IMR-90 (cell line): Measurements from ENCODE around the gene HDC. TPM values are rescaled to one million over a fixed set of nuclear protein-coding genes. Genes with fewer than 3 reads are reported as not detected.

ENCODE experiments used
- ATAC-seq: fragments of 200-7000 bp; cut with Tn5 transposase; 2 replicates; pipeline ENCODE4 v1.9.1; 2020; ENCODE audit warnings: low read depth, mild to moderate bottlenecking, moderate library complexity
- BruUV-seq: library from RNA; stranded (reverse); fragments of 400-500 nt; replicated peaks from 2 replicates; lab custom pipeline; 2021; lab: Mats Ljungman, UMichigan
- CTCF ChIA-PET: fragments of 300-600 bp; formaldehyde crosslinking; extraction: SDS; loops from one replicate; lab custom pipeline; 2021; ENCODE audit warnings: antibody characterized with exemption; lab: Yijun Ruan, JAX
- POLR2A ChIA-PET: fragments of 300-600 bp; sonication (Branson Sonifier 250); formaldehyde crosslinking; loops from one replicate; lab custom pipeline; 2022; ENCODE audit warnings: antibody characterized with exemption; ENCODE audit not compliant: unreplicated experiment; lab: Charles Lee
- DNase-seq: peaks from one replicate; pipeline ENCODE4 v3.0.0; 2013
- H2AFZ ChIP-seq: replicated peaks from 2 replicates; pipeline ENCODE3; 2013; ENCODE audit warnings: low read length, mild to moderate bottlenecking; ENCODE audit not compliant: poor library complexity
- H2AK5ac ChIP-seq: 2 replicates; pipeline ENCODE4 v1.6.1; 2013; ENCODE audit warnings: low read depth, low read length, inconsistent platforms
- H2AK9ac ChIP-seq: replicated peaks from 2 replicates; pipeline ENCODE3; 2013; ENCODE audit warnings: mild to moderate bottlenecking, low read depth, low read length, moderate library complexity; ENCODE audit not compliant: poor library complexity
- H2BK120ac ChIP-seq: 2 replicates; pipeline ENCODE4 v1.6.1; 2013; ENCODE audit warnings: low read depth, low read length, inconsistent platforms
- H2BK15ac ChIP-seq: 3 replicates; pipeline ENCODE4 v1.6.1; 2013; ENCODE audit warnings: low read depth, low read length, inconsistent platforms
- H2BK20ac ChIP-seq: 2 replicates; pipeline ENCODE4 v1.6.1; 2013; ENCODE audit warnings: low read depth, mild to moderate bottlenecking, inconsistent platforms, low read length, moderate library complexity
- H2BK5ac ChIP-seq: 2 replicates; pipeline ENCODE4 v1.6.1; 2013; ENCODE audit warnings: mild to moderate bottlenecking, low read depth, low read length, inconsistent platforms; ENCODE audit not compliant: poor library complexity, severe bottlenecking
- H3K14ac ChIP-seq: replicated peaks from 2 replicates; pipeline ENCODE4 v1.6.1; 2013; ENCODE audit warnings: low read depth, low read length, inconsistent platforms
- H3K18ac ChIP-seq: 2 replicates; pipeline ENCODE4 v1.6.1; 2013; ENCODE audit warnings: low read depth, low read length, control low read depth
- H3K23ac ChIP-seq: 2 replicates; pipeline ENCODE4 v1.6.1; 2013; ENCODE audit warnings: low read depth, low read length, inconsistent platforms
- H3K27ac ChIP-seq: 2 replicates; pipeline ENCODE4 v1.5.1; 2013; ENCODE audit warnings: mild to moderate bottlenecking, control low read depth, low read length; ENCODE audit not compliant: insufficient read depth
- H3K27me3 ChIP-seq: 2 replicates; pipeline ENCODE4 v1.6.1; 2013; ENCODE audit warnings: low read length; ENCODE audit not compliant: control insufficient read depth, insufficient read depth
- H3K36me3 ChIP-seq: 2 replicates; pipeline ENCODE4 v1.6.1; 2013; ENCODE audit warnings: low read length, mixed read lengths; ENCODE audit not compliant: control insufficient read depth, insufficient read depth
- H3K4ac ChIP-seq: 2 replicates; pipeline ENCODE4 v1.6.1; 2013; ENCODE audit warnings: low read depth, low read length, inconsistent platforms
- H3K4me1 ChIP-seq: 2 replicates; pipeline ENCODE4 v1.6.1; 2013; ENCODE audit warnings: low read length, mixed read lengths; ENCODE audit not compliant: control insufficient read depth, insufficient read depth
- H3K4me2 ChIP-seq: 2 replicates; pipeline ENCODE4 v1.6.1; 2013; ENCODE audit warnings: low read depth, mild to moderate bottlenecking, control low read depth, low read length, moderate library complexity
- H3K4me3 ChIP-seq: 2 replicates; pipeline ENCODE4 v1.5.1; 2013; ENCODE audit warnings: low read depth, mild to moderate bottlenecking, control low read depth, low read length, moderate library complexity; ENCODE audit not compliant: insufficient read depth
- H3K56ac ChIP-seq: 2 replicates; pipeline ENCODE4 v1.6.1; 2013; ENCODE audit warnings: low read length, inconsistent platforms; ENCODE audit not compliant: insufficient read depth; ENCODE audit errors: extremely low read depth
- H3K79me1 ChIP-seq, 2 experiments: 2 replicates each; pipeline ENCODE4 v1.6.1; 2013; ENCODE audit warnings: low read length in 2 of 2, inconsistent platforms in 1 of 2, low read depth in 1 of 2
- H3K9ac ChIP-seq: 2 replicates; pipeline ENCODE4 v1.6.1; 2013; ENCODE audit warnings: low read depth, low read length, control low read depth
- H3K9me1 ChIP-seq: 2 replicates; pipeline ENCODE4 v1.6.1; 2013; ENCODE audit warnings: low read length, inconsistent platforms; ENCODE audit not compliant: insufficient read depth
- H3K9me3 ChIP-seq: 2 replicates; pipeline ENCODE4 v1.6.1; 2013; ENCODE audit warnings: low read length; ENCODE audit not compliant: control insufficient read depth, insufficient read depth
- H4K20me1 ChIP-seq: 2 replicates; pipeline ENCODE4 v1.6.1; 2013; ENCODE audit warnings: low read length, inconsistent platforms; ENCODE audit not compliant: insufficient read depth
- H4K5ac ChIP-seq: 2 replicates; pipeline ENCODE4 v1.6.1; 2013; ENCODE audit warnings: mild to moderate bottlenecking, low read depth, low read length, control low read depth
- H4K8ac ChIP-seq, 2 experiments: 2 replicates each; pipeline ENCODE4 v1.6.1; 2013; ENCODE audit warnings: low read depth in 2 of 2, low read length in 2 of 2, control low read depth in 1 of 2, inconsistent platforms in 1 of 2
- H4K91ac ChIP-seq: 2 replicates; pipeline ENCODE4 v1.6.1; 2013; ENCODE audit warnings: low read depth, low read length, inconsistent platforms; ENCODE audit not compliant: insufficient read depth
- CEBPB ChIP-seq: IDR thresholded peaks from 2 replicates; pipeline ENCODE4 v1.6.1; 2012; ENCODE audit warnings: low read depth, low read length, improper control_type of control experiment
- MAZ ChIP-seq: IDR thresholded peaks from 2 replicates; pipeline ENCODE4 v1.6.1; 2012; ENCODE audit warnings: low read depth, mild to moderate bottlenecking, low read length, improper control_type of control experiment, moderate library complexity, borderline replicate concordance
- MXI1 ChIP-seq: IDR thresholded peaks from 2 replicates; pipeline ENCODE4 v1.6.1; 2012; ENCODE audit warnings: low read depth, mild to moderate bottlenecking, low read length, moderate library complexity, borderline replicate concordance
- SMC3 ChIP-seq: fragments of 150-350 bp; IDR thresholded peaks from 2 replicates; pipeline ENCODE4 v1.6.1; 2016; ENCODE audit warnings: low read depth, mild to moderate bottlenecking, antibody characterized with exemption, low read length, moderate library complexity
- dilution Hi-C: fragments of 300-500 bp; cut with HindIII; formaldehyde crosslinking; loops from one replicate; pipeline ENCODE4 v1.14.3; 2018; ENCODE audit warnings: low sequenced_read_pairs; ENCODE audit not compliant: unreplicated experiment
- in situ Hi-C: fragments of 300-500 bp; cut with MboI; formaldehyde crosslinking; loops from 3 replicates; pipeline ENCODE4 v1.14.3; 2019; ENCODE audit warnings: low sequenced_read_pairs, inconsistent platforms, mixed read lengths
- intact Hi-C: fragments of 100-400 bp; cut with micrococcal nuclease; formaldehyde crosslinking; loops from 2 replicates; pipeline ENCODE4 v1.10.0; 2022
- polyA plus RNA-seq, 3 experiments: library from polyadenylated mRNA; depleted of rRNA; stranded (reverse); fragments of >200 nt; gene quantifications; 2 replicates each; pipeline ENCODE4 v1.2.3, GENCODE V29; 2012; ENCODE audit warnings: low replicate concordance in 1 of 3
- total RNA-seq: library from RNA; depleted of rRNA; stranded (reverse); fragments of >200 nt; gene quantifications from 2 replicates; pipeline ENCODE4 v1.2.3, GENCODE V29; 2012
- TF ChIP-seq, protein P1 (sequence below): fragments of 150-350 bp; IDR thresholded peaks from 2 replicates; pipeline ENCODE4 v1.6.1; 2016; ENCODE audit warnings: low read depth, mild to moderate bottlenecking, low read length, moderate library complexity, borderline replicate concordance

The HDC gene
- total and polyA plus RNA-seq, 2 of the 4 experiments (the other 2 are of a cell fraction) = not detected

- no peak overlapping the region for H2BK20ac ChIP-seq
- ATAC-seq (no peak), DNase-seq (no peak)
- BruUV-seq = no TSS peak
- no peak overlapping the region for H3K4me3 ChIP-seq
- H2BK120ac ChIP-seq = no peak overlapping the region
- no peak for TF ChIP-seq MAZ
- no peak for TF ChIP-seq CEBPB
- TF ChIP-seq, protein P1, sequence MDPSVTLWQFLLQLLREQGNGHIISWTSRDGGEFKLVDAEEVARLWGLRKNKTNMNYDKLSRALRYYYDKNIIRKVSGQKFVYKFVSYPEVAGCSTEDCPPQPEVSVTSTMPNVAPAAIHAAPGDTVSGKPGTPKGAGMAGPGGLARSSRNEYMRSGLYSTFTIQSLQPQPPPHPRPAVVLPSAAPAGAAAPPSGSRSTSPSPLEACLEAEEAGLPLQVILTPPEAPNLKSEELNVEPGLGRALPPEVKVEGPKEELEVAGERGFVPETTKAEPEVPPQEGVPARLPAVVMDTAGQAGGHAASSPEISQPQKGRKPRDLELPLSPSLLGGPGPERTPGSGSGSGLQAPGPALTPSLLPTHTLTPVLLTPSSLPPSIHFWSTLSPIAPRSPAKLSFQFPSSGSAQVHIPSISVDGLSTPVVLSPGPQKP = no peak
- no peak for TF ChIP-seq SMC3
- TF ChIP-seq MXI1 = no peak
- H3K18ac ChIP-seq = no peak overlapping the region
- H2BK15ac ChIP-seq = no peak overlapping the region
- H3K14ac ChIP-seq = no peak overlapping the region
- no peaks in the 10 kb centered on the region for H3K27me3 ChIP-seq
- no peak overlapping the region for H2BK5ac ChIP-seq
- no peak overlapping the region for H2AFZ ChIP-seq
- no peak overlapping the region for H3K23ac ChIP-seq
- H4K91ac ChIP-seq = no peak overlapping the region
- CTCF ChIA-PET = interaction anchor here (0.7 kb wide), 1 partner anchor 955 kb away, joined by 3 read pairs; no protein-coding TSS in a partner anchor
- POLR2A ChIA-PET = no interaction called here
- in situ Hi-C loops = loop anchor here (5.0 to 25.0 kb wide), 3 partner anchors 160 to 1070 kb away; partner anchors contain the start of gene FGF7
- H4K20me1 ChIP-seq = no peaks in the 10 kb centered on the region
- H3K4me1 ChIP-seq = no peaks in the 10 kb centered on the region
- no peak overlapping the region for H4K5ac ChIP-seq
- no peak overlapping the region for H3K9ac ChIP-seq
- no peak overlapping the region for H3K56ac ChIP-seq
- peaks cover 3% of the 10 kb centered on the region; the same call in 1 of the 2 replicates for H3K9me1 ChIP-seq
- H2AK9ac ChIP-seq = no peak overlapping the region
- intact Hi-C loops = no loop called here
- H3K4me2 ChIP-seq = no peak overlapping the region
- no peak overlapping the region for H3K27ac ChIP-seq
- peaks cover 6 to 16% of the 10 kb centered on the region in 2 experiments; a peak in 3 of 4 replicates for H3K79me1 ChIP-seq
- H2AK5ac ChIP-seq = no peak overlapping the region
- peaks cover 4% of the 10 kb centered on the region; the same call in 1 of the 2 replicates for H3K9me3 ChIP-seq
- dilution Hi-C loops = no loop called here
- peaks cover 8% of the 10 kb centered on the region for H3K36me3 ChIP-seq
- H4K8ac ChIP-seq = no peak overlapping the region
- no peak overlapping the region for H3K4ac ChIP-seq
Measured at GRCh38 chr15:50307799-50308198, 42.3 kb upstream of the HDC start.
